ENCODE data around the gene MARCO. TPM values are rescaled to one million over a fixed set of nuclear protein-coding genes. Genes with fewer than 3 reads are reported as not detected.

The MARCO gene
- total RNA-seq, 2 experiments from 2014 or later, result not detected

DNA sequence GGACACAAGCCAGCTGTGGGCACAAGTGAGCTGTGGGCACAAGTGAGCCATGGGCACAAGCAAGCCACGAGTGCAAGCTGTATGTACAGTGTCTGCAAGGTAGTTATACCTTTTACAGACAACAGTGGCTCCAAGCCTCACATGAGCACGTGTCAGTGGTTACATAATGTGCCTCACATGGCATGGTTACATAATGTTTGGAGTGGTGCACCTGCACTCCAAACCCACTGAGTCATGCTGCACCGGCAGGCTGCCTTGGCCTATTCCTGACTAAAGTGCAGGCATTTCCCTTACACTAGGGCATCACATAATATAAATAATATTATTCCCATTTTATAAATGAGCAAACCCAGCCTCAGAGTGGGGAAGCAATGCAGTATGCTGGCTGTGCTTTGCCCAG, 62.6 kb downstream of the MARCO start:
- ChIA-PET CTCF (no interaction called here), POLR2A (no interaction called here)
- Mint-ChIP-seq H3K4me3 (no peak overlapping the region), H3K4me1 (ENCODE audit: low read depth) (no peaks in the 10 kb centered on the region), H3K9me3 (no peaks in the 10 kb centered on the region), H3K36me3 (ENCODE audit: low read depth) (no peaks in the 10 kb centered on the region), H3K27ac (no peak overlapping the region), H3K27me3 (peaks cover 8% of the 10 kb centered on the region)
- no peak for DNase-seq
- no peak for ATAC-seq
- intact Hi-C loops (cut with micrococcal nuclease), result no loop called here
- TF ChIP-seq, protein P1, sequence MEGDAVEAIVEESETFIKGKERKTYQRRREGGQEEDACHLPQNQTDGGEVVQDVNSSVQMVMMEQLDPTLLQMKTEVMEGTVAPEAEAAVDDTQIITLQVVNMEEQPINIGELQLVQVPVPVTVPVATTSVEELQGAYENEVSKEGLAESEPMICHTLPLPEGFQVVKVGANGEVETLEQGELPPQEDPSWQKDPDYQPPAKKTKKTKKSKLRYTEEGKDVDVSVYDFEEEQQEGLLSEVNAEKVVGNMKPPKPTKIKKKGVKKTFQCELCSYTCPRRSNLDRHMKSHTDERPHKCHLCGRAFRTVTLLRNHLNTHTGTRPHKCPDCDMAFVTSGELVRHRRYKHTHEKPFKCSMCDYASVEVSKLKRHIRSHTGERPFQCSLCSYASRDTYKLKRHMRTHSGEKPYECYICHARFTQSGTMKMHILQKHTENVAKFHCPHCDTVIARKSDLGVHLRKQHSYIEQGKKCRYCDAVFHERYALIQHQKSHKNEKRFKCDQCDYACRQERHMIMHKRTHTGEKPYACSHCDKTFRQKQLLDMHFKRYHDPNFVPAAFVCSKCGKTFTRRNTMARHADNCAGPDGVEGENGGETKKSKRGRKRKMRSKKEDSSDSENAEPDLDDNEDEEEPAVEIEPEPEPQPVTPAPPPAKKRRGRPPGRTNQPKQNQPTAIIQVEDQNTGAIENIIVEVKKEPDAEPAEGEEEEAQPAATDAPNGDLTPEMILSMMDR (IDR thresholded peaks at IDR 0.05), result no peak

DNA sequence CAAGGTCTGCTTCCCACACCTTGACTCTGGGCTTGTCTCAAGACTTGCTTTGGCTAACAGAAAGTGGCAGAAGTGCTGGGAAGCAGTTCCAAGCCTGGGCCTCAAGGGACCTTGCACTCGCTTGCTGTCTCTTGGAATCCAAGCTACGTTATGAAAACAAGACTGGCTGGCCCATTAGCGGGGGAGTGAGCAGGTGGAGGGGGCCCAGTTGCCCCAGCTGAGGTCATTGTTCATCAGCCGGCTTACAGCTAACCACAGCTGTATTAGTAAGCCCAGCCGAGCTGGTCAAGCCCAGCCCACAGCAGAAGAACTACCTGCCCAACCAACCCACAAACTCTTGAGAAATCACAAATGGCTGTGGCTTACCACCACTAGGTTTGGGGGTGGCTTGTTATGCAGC, 63.1 kb downstream of the MARCO start:
- Mint-ChIP-seq H3K27me3 (peaks cover 12% of the 10 kb centered on the region), H3K4me3 (no peak overlapping the region), H3K36me3 (ENCODE audit: low read depth) (no peaks in the 10 kb centered on the region), H3K9me3 (no peaks in the 10 kb centered on the region), H3K4me1 (ENCODE audit: low read depth) (no peaks in the 10 kb centered on the region), H3K27ac (no peak overlapping the region)
- TF ChIP-seq, protein P1 (IDR thresholded peaks at IDR 0.05), result no peak
- intact Hi-C loops (cut with micrococcal nuclease), result no loop called here
- DNase-seq (no peak), ATAC-seq (no peak)
- POLR2A ChIA-PET, result no interaction called here
- CTCF ChIA-PET, result no interaction called here

DNA sequence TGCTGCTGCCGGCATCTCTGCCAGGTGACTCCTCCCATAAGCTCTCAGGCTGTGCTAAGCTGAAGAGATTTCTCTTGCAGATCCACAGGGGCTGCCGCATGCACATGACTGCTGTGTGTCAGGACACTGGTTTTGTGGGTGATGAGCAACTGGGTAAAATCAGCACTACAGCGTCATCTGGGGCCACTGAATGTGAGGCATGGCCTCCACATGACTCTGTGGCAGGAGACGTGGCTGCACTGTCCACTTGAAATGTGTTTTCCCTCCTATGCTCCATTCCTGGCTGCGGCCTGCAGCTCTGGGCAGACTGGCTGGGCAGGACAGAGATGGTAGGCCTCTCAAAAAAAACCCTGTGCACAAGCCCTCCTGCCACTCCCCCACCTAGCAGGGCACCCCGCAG, 63.6 kb downstream of the MARCO start:
- intact Hi-C loops (cut with micrococcal nuclease), result no loop called here
- H3K36me3 Mint-ChIP-seq (ENCODE audit: low read depth), result no peaks in the 10 kb centered on the region
- POLR2A ChIA-PET, result no interaction called here
- no peaks in the 10 kb centered on the region for H3K4me1 Mint-ChIP-seq (ENCODE audit: low read depth)
- H3K27me3 Mint-ChIP-seq, result peaks cover 14% of the 10 kb centered on the region
- DNase-seq (no peak), ATAC-seq (no peak)
- TF ChIP-seq, protein P1 (IDR thresholded peaks at IDR 0.05), result no peak
- H3K9me3 Mint-ChIP-seq, result no peaks in the 10 kb centered on the region
- no peak overlapping the region for H3K27ac Mint-ChIP-seq
- no peak overlapping the region for H3K4me3 Mint-ChIP-seq
- CTCF ChIA-PET, result no interaction called here

DNA sequence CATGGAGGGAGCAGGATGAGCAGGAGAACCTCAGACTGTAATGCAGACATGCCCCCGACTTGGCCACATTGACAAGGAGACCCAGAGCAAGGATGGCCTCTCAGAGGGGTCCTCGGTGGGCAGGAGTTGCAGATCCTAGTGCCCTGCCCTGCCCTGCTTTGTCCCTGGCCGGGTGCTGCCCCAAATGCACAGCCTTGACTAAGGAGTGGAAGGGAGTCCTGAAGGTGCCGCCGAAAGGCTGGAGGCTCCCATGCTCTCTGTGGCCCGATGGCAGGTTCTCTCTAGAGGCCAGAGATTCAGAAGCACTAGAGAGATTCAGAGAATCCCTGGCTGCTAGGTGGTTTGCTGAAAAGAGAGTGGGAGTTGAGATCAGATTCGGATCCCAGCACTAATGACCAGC, 64.4 kb downstream of the MARCO start:
- ChIA-PET CTCF (no interaction called here), POLR2A (no interaction called here)
- TF ChIP-seq, protein P1 (IDR thresholded peaks at IDR 0.05), result no peak
- intact Hi-C loops (cut with micrococcal nuclease), result no loop called here
- ATAC-seq (no peak), DNase-seq (no peak)
- H3K27me3 Mint-ChIP-seq, result peaks cover 20% of the 10 kb centered on the region
- no peaks in the 10 kb centered on the region for H3K36me3 Mint-ChIP-seq (ENCODE audit: low read depth)
- H3K4me3 Mint-ChIP-seq, result no peak overlapping the region
- no peak overlapping the region for H3K27ac Mint-ChIP-seq
- H3K9me3 Mint-ChIP-seq, result no peaks in the 10 kb centered on the region
- no peaks in the 10 kb centered on the region for H3K4me1 Mint-ChIP-seq (ENCODE audit: low read depth)

DNA sequence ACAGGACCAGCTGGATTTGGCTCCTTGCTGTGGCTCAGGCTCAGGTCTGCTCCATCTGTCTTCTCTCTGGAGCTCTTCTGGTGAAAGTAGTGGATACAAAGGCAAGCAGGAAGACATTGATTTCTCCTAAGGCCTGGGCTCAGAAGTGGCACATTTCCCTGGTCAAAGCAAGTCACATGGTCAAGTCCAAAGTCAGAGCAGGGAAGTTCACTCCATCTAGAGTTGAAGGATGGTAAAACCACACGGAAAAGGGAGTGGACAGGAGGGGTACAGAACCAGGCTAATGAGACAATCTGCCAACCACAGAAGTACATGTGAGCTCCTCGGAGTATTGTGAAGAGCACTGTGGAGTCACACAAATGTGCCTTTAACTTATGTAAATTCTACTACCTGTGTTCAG, 66.1 kb downstream of the MARCO start:
- no peaks in the 10 kb centered on the region for H3K9me3 Mint-ChIP-seq
- intact Hi-C loops (cut with micrococcal nuclease), result no loop called here
- peaks cover 27% of the 10 kb centered on the region for H3K27me3 Mint-ChIP-seq
- CTCF ChIA-PET, result no interaction called here
- DNase-seq (no peak), ATAC-seq (no peak)
- H3K4me1 Mint-ChIP-seq (ENCODE audit: low read depth), result no peaks in the 10 kb centered on the region
- no peak overlapping the region for H3K4me3 Mint-ChIP-seq
- POLR2A ChIA-PET, result no interaction called here
- TF ChIP-seq, protein P1 (IDR thresholded peaks at IDR 0.05), result no peak
- no peaks in the 10 kb centered on the region for H3K36me3 Mint-ChIP-seq (ENCODE audit: low read depth)
- H3K27ac Mint-ChIP-seq, result no peak overlapping the region

All from activated CD8-positive, alpha-beta T cell treated with anti-CD3 and anti-CD28 coated beads for 36 hours (primary cell).